ENCODE measurements around the gene IAH1. TPM values are rescaled to one million over a fixed set of nuclear protein-coding genes. Genes with fewer than 3 reads are reported as not detected.

Gene IAH1
- total RNA-seq, 1 donor from 2014 or later, result 57.9 TPM

DNA sequence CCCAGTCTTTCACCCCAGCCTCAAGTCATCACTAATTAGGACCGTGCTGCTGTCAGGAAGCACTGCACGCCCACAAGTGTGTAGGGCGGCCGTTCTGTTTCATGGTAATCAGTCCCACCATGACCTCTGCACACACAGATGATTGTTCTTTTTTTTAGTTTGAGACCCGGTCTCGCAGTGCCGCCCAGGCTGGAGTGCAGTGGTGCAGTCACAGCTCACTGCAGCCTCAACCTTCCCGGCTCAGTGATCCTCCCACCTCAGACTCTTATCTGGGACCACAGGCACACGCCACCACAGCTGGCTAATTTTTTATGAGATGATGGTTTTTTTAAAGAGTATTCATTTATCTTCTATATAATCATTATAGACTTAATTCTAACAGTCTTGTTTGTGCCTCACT lies 1.8 kb upstream of the IAH1 start:
- H3K9ac ChIP-seq (ENCODE audit: low read depth in 1 of 3, low read length in 3 of 3), result no peak overlapping the region
- H3K27me3 ChIP-seq (ENCODE audit: control insufficient read depth in 3 of 3, insufficient read depth in 3 of 3, low read length in 3 of 3), result no peaks in the 10 kb centered on the region
- H3K4me3 ChIP-seq (ENCODE audit: low read length in 3 of 3), result no peak overlapping the region
- H3K36me3 ChIP-seq (ENCODE audit: control insufficient read depth in 3 of 3, insufficient read depth in 3 of 3, low read length in 3 of 3), result peaks cover 10 to 22% (median 13%) of the 10 kb centered on the region in 3 donors
- peaks cover 9 to 24% (median 22%) of the 10 kb centered on the region in 3 donors for H3K4me1 ChIP-seq (ENCODE audit: control insufficient read depth in 3 of 3, insufficient read depth in 3 of 3, low read length in 3 of 3)
- H3K27ac ChIP-seq (ENCODE audit: low read depth, low read length), result no peak overlapping the region
- no peaks in the 10 kb centered on the region for H3K9me3 ChIP-seq (ENCODE audit: control insufficient read depth in 3 of 3, low read length in 3 of 3)

GRCh38 chr2:9473308-9473984 lies 905 bp upstream of the IAH1 start:
- Histone ChIP-seq H3K4me1 (ENCODE audit: control insufficient read depth in 3 of 3, insufficient read depth in 3 of 3, low read length in 3 of 3) (peaks cover 9 to 25% (median 24%) of the 10 kb centered on the region in 3 donors), H3K4me3 (ENCODE audit: low read length in 3 of 3) (peak overlapping the region; percentile 71 to 95 (median 91)), H3K9me3 (ENCODE audit: control insufficient read depth in 3 of 3, low read length in 3 of 3) (no peaks in the 10 kb centered on the region), H3K9ac (ENCODE audit: low read depth in 1 of 3, low read length in 3 of 3) (peak overlapping the region; percentile 85 to 92 (median 92)), H3K27me3 (ENCODE audit: control insufficient read depth in 3 of 3, insufficient read depth in 3 of 3, low read length in 3 of 3) (no peaks in the 10 kb centered on the region), H3K27ac (ENCODE audit: low read depth, low read length) (peak overlapping the region; percentile 82), H3K36me3 (ENCODE audit: control insufficient read depth in 3 of 3, insufficient read depth in 3 of 3, low read length in 3 of 3) (peaks cover 8 to 17% (median 10%) of the 10 kb centered on the region in 3 donors)

DNA sequence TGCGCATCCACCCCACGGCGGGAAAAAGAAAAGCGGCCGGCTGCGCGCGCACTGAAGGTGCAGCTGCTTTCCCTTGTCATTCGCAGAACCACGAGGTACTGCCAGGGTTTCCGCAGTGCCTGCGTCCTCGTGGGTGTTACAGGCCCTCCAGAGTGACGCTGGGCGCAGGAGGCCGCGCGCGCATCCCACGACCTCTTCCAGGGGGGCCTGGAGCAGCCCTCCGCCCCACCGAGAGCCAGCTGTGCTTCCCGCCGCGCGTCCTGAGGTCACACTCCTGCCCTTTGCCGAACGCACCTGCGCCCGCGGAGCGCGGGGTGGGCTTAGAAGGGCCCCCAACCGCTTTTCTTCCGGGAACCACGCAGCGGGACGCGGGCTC lies 378 bp upstream of the IAH1 start:
- H3K27me3 ChIP-seq (ENCODE audit: control insufficient read depth in 3 of 3, insufficient read depth in 3 of 3, low read length in 3 of 3), result no peaks in the 10 kb centered on the region
- peaks cover 9 to 30% (median 27%) of the 10 kb centered on the region in 3 donors for H3K4me1 ChIP-seq (ENCODE audit: control insufficient read depth in 3 of 3, insufficient read depth in 3 of 3, low read length in 3 of 3)
- no peaks in the 10 kb centered on the region for H3K9me3 ChIP-seq (ENCODE audit: control insufficient read depth in 3 of 3, low read length in 3 of 3)
- H3K4me3 ChIP-seq (ENCODE audit: low read length in 3 of 3), result peak overlapping the region; percentile 71 to 95 (median 91)
- H3K9ac ChIP-seq (ENCODE audit: low read depth in 1 of 3, low read length in 3 of 3), result peak overlapping the region; percentile 85 to 92 (median 92)
- H3K27ac ChIP-seq (ENCODE audit: low read depth, low read length), result peak overlapping the region; percentile 82
- peaks cover 8 to 22% (median 11%) of the 10 kb centered on the region in 3 donors for H3K36me3 ChIP-seq (ENCODE audit: control insufficient read depth in 3 of 3, insufficient read depth in 3 of 3, low read length in 3 of 3)

GRCh38 chr2:9477914-9478313 lies 3.6 kb downstream of the IAH1 start:
- Histone ChIP-seq H3K4me1 (ENCODE audit: control insufficient read depth in 3 of 3, insufficient read depth in 3 of 3, low read length in 3 of 3) (peaks cover 9 to 30% (median 27%) of the 10 kb centered on the region in 3 donors), H3K4me3 (ENCODE audit: low read length in 3 of 3) (no peak overlapping the region), H3K36me3 (ENCODE audit: control insufficient read depth in 3 of 3, insufficient read depth in 3 of 3, low read length in 3 of 3) (peaks cover 25 to 45% (median 37%) of the 10 kb centered on the region in 3 donors)

DNA sequence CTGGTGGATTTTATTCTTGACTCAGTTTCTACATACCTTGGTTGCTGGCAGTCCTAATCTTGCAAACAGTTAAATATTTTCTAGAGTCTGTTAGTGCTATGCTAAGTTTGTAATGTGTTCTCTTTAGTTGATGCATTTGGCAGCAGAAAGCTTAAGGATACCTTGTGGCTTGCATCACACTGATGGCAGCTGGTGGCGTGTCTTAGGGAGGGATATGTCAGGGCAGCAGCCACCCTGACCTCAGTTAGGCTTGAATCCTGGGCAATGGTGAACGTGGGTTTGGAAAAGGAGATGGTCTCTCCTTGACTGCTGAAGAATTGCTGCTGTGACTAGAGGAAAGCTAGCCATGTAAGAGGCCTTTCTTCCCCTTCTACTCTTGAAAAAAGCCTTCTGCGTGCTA lies 4.2 kb downstream of the IAH1 start:
- peak overlapping the region; percentile 26 for H3K27ac ChIP-seq (ENCODE audit: low read depth, low read length)
- peaks cover 32 to 52% (median 43%) of the 10 kb centered on the region in 3 donors for H3K36me3 ChIP-seq (ENCODE audit: control insufficient read depth in 3 of 3, insufficient read depth in 3 of 3, low read length in 3 of 3)
- no peak overlapping the region for H3K4me3 ChIP-seq (ENCODE audit: low read length in 3 of 3)
- no peaks in the 10 kb centered on the region for H3K9me3 ChIP-seq (ENCODE audit: control insufficient read depth in 3 of 3, low read length in 3 of 3)
- H3K9ac ChIP-seq (ENCODE audit: low read depth in 1 of 3, low read length in 3 of 3), result no peak overlapping the region
- no peaks in the 10 kb centered on the region for H3K27me3 ChIP-seq (ENCODE audit: control insufficient read depth in 3 of 3, insufficient read depth in 3 of 3, low read length in 3 of 3)
- peaks cover 9 to 29% (median 26%) of the 10 kb centered on the region in 3 donors for H3K4me1 ChIP-seq (ENCODE audit: control insufficient read depth in 3 of 3, insufficient read depth in 3 of 3, low read length in 3 of 3)

More at GRCh38 chr2:9477914-9478313, 3.6 kb downstream of the IAH1 start:
- Histone ChIP-seq H3K27me3 (ENCODE audit: control insufficient read depth in 3 of 3, insufficient read depth in 3 of 3, low read length in 3 of 3) (no peaks in the 10 kb centered on the region), H3K9me3 (ENCODE audit: control insufficient read depth in 3 of 3, low read length in 3 of 3) (no peaks in the 10 kb centered on the region), H3K27ac (ENCODE audit: low read depth, low read length) (no peak overlapping the region), H3K9ac (ENCODE audit: low read depth in 1 of 3, low read length in 3 of 3) (no peak overlapping the region)

DNA sequence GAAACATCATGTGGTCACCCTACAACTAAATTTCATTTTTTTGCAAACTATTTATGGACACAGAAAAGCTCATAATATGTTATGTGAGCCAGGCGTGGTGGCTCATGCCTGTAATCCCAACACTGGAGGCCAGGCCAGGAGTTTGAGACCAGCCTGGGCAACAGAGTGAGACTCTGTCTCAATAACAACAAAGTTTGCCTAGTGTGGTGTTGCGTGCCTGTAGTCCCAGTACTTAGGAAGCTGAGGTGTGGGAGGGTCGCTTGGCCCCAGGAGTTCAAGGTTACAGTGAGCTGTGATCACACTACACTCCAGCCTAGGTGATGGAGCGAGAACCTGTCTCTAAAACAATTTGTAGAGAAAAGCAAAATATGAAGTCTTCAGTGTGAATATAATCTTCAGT lies 5.8 kb downstream of the IAH1 start:
- Histone ChIP-seq H3K4me3 (ENCODE audit: low read length in 3 of 3) (no peak overlapping the region), H3K9me3 (ENCODE audit: control insufficient read depth in 3 of 3, low read length in 3 of 3) (no peaks in the 10 kb centered on the region), H3K27me3 (ENCODE audit: control insufficient read depth in 3 of 3, insufficient read depth in 3 of 3, low read length in 3 of 3) (no peaks in the 10 kb centered on the region), H3K4me1 (ENCODE audit: control insufficient read depth in 3 of 3, insufficient read depth in 3 of 3, low read length in 3 of 3) (peaks cover 6 to 22% (median 18%) of the 10 kb centered on the region in 3 donors), H3K36me3 (ENCODE audit: control insufficient read depth in 3 of 3, insufficient read depth in 3 of 3, low read length in 3 of 3) (peaks cover 48 to 68% (median 59%) of the 10 kb centered on the region in 3 donors), H3K9ac (ENCODE audit: low read depth in 1 of 3, low read length in 3 of 3) (no peak overlapping the region), H3K27ac (ENCODE audit: low read depth, low read length) (no peak overlapping the region)

DNA sequence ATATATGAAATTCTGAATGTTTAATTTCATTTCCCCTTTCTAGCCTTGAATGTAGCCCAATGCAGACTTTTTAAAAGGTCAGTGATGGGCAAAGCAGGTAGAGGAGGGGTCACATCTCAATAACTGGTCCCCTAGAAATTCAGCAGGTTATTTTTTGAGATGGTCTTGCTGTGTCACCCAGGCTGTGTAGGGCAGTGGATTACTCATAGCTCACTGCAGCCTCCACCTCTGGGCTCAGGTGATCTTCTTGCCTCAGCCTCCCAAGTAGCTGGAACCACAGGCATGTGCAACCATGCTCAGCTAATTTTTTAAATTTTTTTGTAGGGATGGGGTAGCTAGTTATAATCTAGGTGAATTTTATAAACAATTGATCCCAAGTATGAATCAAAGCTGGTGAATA lies 8.8 kb downstream of the IAH1 start:
- Histone ChIP-seq H3K4me3 (ENCODE audit: low read length in 3 of 3) (no peak overlapping the region), H3K9ac (ENCODE audit: low read depth in 1 of 3, low read length in 3 of 3) (no peak overlapping the region), H3K9me3 (ENCODE audit: control insufficient read depth in 3 of 3, low read length in 3 of 3) (no peaks in the 10 kb centered on the region), H3K4me1 (ENCODE audit: control insufficient read depth in 3 of 3, insufficient read depth in 3 of 3, low read length in 3 of 3) (peaks cover 0 to 6% (median 5%) of the 10 kb centered on the region in 3 donors), H3K36me3 (ENCODE audit: control insufficient read depth in 3 of 3, insufficient read depth in 3 of 3, low read length in 3 of 3) (peaks cover 68 to 83% (median 80%) of the 10 kb centered on the region in 3 donors), H3K27me3 (ENCODE audit: control insufficient read depth in 3 of 3, insufficient read depth in 3 of 3, low read length in 3 of 3) (no peaks in the 10 kb centered on the region), H3K27ac (ENCODE audit: low read depth, low read length) (no peak overlapping the region)

DNA sequence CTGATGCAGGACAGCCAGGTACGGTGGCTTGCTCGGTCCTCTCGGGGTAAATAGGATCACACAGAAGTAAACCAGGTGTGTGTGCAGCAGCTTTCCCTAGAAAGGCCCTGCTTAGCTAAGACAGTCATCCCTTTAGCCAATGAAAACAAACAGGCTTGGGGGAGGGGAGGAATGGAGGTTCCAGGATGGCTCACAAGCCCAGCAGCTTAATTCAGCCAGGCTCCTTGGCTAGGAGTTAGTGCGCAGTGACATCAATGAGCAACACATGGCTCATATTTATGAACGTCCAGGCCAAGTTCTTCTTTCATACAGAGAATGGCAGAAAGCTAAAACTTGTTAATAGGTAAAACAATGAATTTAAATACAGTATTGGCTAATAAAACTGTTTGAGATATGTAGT lies 10.2 kb downstream of the IAH1 start:
- Histone ChIP-seq H3K4me1 (ENCODE audit: control insufficient read depth in 3 of 3, insufficient read depth in 3 of 3, low read length in 3 of 3) (no peaks in the 10 kb centered on the region), H3K4me3 (ENCODE audit: low read length in 3 of 3) (no peak overlapping the region), H3K27me3 (ENCODE audit: control insufficient read depth in 3 of 3, insufficient read depth in 3 of 3, low read length in 3 of 3) (no peaks in the 10 kb centered on the region), H3K27ac (ENCODE audit: low read depth, low read length) (no peak overlapping the region), H3K36me3 (ENCODE audit: control insufficient read depth in 3 of 3, insufficient read depth in 3 of 3, low read length in 3 of 3) (peaks cover 69 to 87% (median 84%) of the 10 kb centered on the region in 3 donors), H3K9me3 (ENCODE audit: control insufficient read depth in 3 of 3, low read length in 3 of 3) (no peaks in the 10 kb centered on the region), H3K9ac (ENCODE audit: low read depth in 1 of 3, low read length in 3 of 3) (no peak overlapping the region)

DNA sequence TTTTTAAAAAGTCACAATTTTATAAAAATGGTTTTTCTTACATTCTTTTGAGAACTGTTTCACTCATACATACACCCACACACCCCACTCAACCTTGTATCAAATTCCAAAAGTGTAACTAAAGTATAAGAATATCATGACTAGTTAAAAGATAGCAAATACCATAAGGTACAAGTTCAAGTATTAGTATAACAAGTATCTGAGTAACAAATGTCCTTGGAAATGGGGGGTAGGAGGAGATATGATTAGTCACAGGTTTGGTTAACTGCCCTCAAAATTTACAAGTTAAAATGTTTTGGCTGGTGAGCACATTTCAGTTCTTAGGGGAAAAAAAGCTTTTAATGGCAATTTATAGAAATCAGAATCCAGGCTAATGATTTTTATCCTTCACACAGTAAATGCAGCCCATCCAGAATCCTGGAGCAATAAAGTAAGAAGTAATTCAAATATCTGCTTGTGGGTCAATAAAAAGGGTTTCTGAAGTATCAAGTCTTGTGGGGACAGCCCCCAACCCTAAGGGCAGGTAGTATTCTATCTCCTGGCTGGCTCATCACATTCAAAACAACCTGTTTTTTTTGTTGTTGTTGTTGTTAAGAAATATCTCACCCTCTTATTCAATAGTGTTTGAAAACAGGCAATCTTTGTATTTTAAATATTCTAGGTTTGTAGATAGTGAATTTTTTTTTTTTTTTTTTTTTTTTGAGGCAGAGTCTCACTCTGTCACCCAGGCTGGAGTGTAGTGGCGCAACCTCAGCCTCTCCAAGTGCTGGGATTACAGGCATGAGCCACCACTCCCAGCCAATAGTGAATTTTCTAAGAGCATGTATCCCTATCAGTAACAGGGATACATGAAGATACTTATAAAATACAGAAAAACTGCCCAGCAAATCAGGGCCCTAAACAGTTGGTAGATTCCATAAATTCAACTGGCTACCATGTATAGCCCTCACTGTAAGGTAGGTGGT lies 14.5 kb downstream of the IAH1 start:
- Histone ChIP-seq H3K9ac (ENCODE audit: low read depth in 1 of 3, low read length in 3 of 3) (peak overlapping the region in 1 of 3 donors; percentile 2), H3K36me3 (ENCODE audit: control insufficient read depth in 3 of 3, insufficient read depth in 3 of 3, low read length in 3 of 3) (peaks cover 75 to 90% (median 88%) of the 10 kb centered on the region in 3 donors), H3K4me1 (ENCODE audit: control insufficient read depth in 3 of 3, insufficient read depth in 3 of 3, low read length in 3 of 3) (no peaks in the 10 kb centered on the region), H3K4me3 (ENCODE audit: low read length in 3 of 3) (no peak overlapping the region), H3K27ac (ENCODE audit: low read depth, low read length) (no peak overlapping the region), H3K9me3 (ENCODE audit: control insufficient read depth in 3 of 3, low read length in 3 of 3) (no peaks in the 10 kb centered on the region), H3K27me3 (ENCODE audit: control insufficient read depth in 3 of 3, insufficient read depth in 3 of 3, low read length in 3 of 3) (no peaks in the 10 kb centered on the region)

Measured in skeletal muscle tissue (tissue), 4 donors.